Measurements from ENCODE around the gene CDK14.

DNA sequence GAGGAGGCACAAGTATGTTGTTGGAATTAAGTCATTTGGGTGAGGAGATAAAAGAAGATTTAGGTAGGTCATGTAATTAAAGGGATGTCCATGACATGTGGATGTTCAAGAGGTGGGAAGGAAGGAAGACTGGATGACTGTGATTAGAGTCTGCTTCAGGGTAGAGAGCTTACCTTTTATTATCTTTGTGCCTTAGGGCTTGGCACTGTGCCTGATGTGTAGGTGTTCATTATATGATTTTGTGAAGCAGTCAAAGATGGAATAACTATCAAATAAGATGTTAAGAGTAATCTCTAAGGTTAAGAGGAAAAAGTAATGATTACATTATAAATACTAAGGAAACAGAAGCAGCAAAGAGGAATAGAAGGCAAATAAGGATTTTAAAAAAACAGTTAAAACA lies 97.8 kb downstream of the CDK14 start:
- TF ChIP-seq, protein P1, sequence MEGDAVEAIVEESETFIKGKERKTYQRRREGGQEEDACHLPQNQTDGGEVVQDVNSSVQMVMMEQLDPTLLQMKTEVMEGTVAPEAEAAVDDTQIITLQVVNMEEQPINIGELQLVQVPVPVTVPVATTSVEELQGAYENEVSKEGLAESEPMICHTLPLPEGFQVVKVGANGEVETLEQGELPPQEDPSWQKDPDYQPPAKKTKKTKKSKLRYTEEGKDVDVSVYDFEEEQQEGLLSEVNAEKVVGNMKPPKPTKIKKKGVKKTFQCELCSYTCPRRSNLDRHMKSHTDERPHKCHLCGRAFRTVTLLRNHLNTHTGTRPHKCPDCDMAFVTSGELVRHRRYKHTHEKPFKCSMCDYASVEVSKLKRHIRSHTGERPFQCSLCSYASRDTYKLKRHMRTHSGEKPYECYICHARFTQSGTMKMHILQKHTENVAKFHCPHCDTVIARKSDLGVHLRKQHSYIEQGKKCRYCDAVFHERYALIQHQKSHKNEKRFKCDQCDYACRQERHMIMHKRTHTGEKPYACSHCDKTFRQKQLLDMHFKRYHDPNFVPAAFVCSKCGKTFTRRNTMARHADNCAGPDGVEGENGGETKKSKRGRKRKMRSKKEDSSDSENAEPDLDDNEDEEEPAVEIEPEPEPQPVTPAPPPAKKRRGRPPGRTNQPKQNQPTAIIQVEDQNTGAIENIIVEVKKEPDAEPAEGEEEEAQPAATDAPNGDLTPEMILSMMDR (IDR thresholded peaks at IDR 0.05; ENCODE audit: borderline replicate concordance, extremely low read depth, low read length, poor library complexity, severe bottlenecking): no peak
- TF ChIP-seq EZH2 (IDR thresholded peaks at IDR 0.05; ENCODE audit: borderline replicate concordance, low read depth, low read length, severe bottlenecking): no peak

Measured in DND-41 (cell line).